Measurements from ENCODE around the gene SET. TPM values are rescaled to one million over a fixed set of nuclear protein-coding genes. Genes with fewer than 3 reads are reported as not detected.

Gene SET
- total and polyA plus RNA-seq, 5 donors: 86.1 to 210 (median 190) TPM

DNA sequence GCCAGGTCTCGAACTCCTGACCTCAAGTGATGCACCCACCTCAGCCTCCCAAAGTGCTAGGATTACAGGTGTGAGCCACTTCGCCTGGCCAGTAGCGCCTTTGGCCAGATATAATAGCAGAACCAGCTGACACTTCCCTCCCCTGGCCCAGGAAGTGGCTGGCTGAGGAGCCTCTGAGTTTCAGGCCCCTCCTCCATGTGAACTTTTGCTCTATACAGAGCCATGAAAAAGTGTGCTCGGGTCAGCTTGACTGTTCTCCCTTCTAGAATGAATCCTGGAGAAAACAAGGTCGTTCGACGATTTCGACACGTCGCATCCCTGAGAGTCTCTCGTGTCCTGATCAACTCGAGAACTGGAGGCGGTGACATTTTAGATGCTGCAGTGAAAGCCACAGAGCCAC is 43.6 kb downstream of the SET start:
- WGBS: 86% methylated on average over 13 of the region's 13 CpGs
- no peaks in the 10 kb centered on the region for H3K9me3 ChIP-seq (ENCODE audit: control insufficient read depth, low read length)
- H3K4me3 ChIP-seq (ENCODE audit: low read length): no peak overlapping the region
- DNase-seq (no peak), ATAC-seq (no peak)
- no peaks in the 10 kb centered on the region for H3K27me3 ChIP-seq (ENCODE audit: control insufficient read depth, insufficient read depth)
- intact Hi-C loops (cut with DNase I): no loop called here
- H3K4me1 ChIP-seq (ENCODE audit: control insufficient read depth, insufficient read depth, low read length): no peaks in the 10 kb centered on the region
- H3K27ac ChIP-seq (ENCODE audit: low read length): no peak overlapping the region

DNA sequence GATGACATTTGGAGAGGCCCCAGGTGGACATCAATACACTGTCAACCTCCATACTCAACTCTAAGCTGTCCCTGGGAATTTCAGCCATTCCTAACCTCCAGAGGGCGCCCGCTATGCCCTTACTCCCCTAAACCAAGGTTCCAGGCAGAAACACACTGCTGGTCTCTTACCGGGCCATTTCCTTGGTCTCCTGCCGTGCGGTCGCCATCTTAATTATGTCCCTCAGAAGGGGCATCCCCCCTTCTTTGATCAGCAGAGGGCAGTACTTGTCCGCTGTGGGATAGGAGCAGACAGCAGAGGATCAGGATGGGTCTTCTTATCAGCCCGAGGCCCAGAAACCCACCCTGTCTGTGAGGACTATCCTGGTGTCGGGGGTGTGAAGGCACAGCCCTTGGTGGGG is 44.2 kb downstream of the SET start:
- ATAC-seq (peak; percentile 56 to 82), DNase-seq (peak; percentile 73 to 84 (median 79))
- H3K4me1 ChIP-seq (ENCODE audit: control insufficient read depth, insufficient read depth, low read length): no peaks in the 10 kb centered on the region
- intact Hi-C loops (cut with DNase I): no loop called here
- peak overlapping the region; percentile 39 for H3K27ac ChIP-seq (ENCODE audit: low read length)
- WGBS: 24% methylated on average over 9 of the region's 9 CpGs
- no peaks in the 10 kb centered on the region for H3K9me3 ChIP-seq (ENCODE audit: control insufficient read depth, low read length)
- no peaks in the 10 kb centered on the region for H3K27me3 ChIP-seq (ENCODE audit: control insufficient read depth, insufficient read depth)
- H3K4me3 ChIP-seq (ENCODE audit: low read length): no peak overlapping the region

DNA sequence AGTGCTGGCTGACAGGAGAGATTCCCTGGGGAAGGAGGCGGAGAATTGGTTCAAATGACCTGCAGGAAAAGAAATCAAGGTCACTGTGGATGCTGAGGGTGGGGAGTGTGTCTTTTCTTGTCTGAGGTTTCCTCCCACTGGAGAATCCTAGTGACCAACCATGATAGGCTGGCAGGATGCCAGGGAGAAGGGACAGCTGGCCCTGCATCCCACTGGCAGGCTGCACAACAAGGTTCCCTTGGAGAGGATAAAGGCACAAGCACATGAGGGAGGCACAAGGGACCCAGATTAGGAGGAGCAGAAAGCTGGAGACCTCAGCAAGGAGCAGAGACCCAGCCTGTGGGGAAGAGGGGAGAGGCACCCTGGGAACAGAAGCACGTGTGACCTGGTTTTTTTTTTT is 46.4 kb downstream of the SET start:
- H3K27me3 ChIP-seq (ENCODE audit: control insufficient read depth, insufficient read depth): no peaks in the 10 kb centered on the region
- ATAC-seq (no peak), DNase-seq (no peak)
- WGBS: 74% methylated on average over 2 of the region's 2 CpGs
- no peak overlapping the region for H3K27ac ChIP-seq (ENCODE audit: low read length)
- intact Hi-C loops (cut with DNase I): no loop called here
- no peaks in the 10 kb centered on the region for H3K4me1 ChIP-seq (ENCODE audit: control insufficient read depth, insufficient read depth, low read length)
- no peaks in the 10 kb centered on the region for H3K9me3 ChIP-seq (ENCODE audit: control insufficient read depth, low read length)
- no peak overlapping the region for H3K4me3 ChIP-seq (ENCODE audit: low read length)

DNA sequence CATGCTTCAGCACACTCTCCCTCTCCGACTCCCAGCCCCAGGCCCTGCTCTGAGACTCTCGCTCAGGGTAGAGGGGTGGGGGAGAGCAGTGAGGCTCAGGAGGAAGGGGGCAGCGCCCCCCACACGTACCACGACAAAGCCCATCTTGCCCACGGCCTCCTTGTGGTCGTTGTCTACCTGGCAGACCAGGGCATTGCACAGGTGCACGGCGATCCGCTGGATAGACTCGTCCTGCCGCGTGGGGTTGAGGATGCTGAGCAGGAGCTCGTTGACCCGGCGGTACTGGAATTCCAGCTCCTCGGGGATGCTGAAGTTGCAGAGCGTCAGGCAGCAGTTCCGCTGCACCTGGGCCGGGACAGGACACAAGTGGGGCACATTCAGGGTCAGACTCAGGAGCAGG is 53.4 kb downstream of the SET start:
- Histone ChIP-seq H3K27ac (ENCODE audit: low read length) (no peak overlapping the region), H3K4me3 (ENCODE audit: low read length) (no peak overlapping the region), H3K9me3 (ENCODE audit: control insufficient read depth, low read length) (no peaks in the 10 kb centered on the region), H3K4me1 (ENCODE audit: control insufficient read depth, insufficient read depth, low read length) (no peaks in the 10 kb centered on the region), H3K27me3 (ENCODE audit: control insufficient read depth, insufficient read depth) (no peaks in the 10 kb centered on the region)
- intact Hi-C loops (cut with DNase I): no loop called here
- 83% methylated on average over 20 of the region's 20 CpGs for WGBS
- ATAC-seq (peak; percentile 26 to 43), DNase-seq (no peak)

DNA sequence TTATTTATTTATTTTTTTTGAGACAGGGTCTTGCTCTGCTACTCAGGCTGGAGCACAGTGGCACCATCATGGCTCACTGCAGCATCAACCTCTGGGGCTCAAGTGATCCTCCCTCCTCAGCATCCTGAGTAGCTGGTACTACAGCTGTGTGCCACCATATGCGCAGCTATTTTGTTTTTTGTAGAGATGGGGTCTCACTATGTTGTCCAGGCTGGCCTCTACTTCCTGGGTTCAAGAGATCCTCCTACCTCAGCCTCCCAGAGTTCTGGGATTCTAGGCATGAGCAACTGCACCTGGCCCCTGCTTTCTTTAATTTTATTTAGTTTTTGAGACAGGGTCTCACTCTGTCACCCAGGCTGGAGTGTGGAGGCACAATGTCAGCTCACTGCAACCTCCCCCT is 54.4 kb downstream of the SET start:
- WGBS: 100% methylated on average over 1 of the region's 1 CpG
- intact Hi-C loops (cut with DNase I): no loop called here
- DNase-seq (no peak), ATAC-seq (no peak)
- Histone ChIP-seq H3K9me3 (ENCODE audit: control insufficient read depth, low read length) (no peaks in the 10 kb centered on the region), H3K4me3 (ENCODE audit: low read length) (no peak overlapping the region), H3K27ac (ENCODE audit: low read length) (no peak overlapping the region), H3K4me1 (ENCODE audit: control insufficient read depth, insufficient read depth, low read length) (no peaks in the 10 kb centered on the region), H3K27me3 (ENCODE audit: control insufficient read depth, insufficient read depth) (no peaks in the 10 kb centered on the region)

Other genes with a start within 250 kb of the SET start
- gene ODF2, start 233.2 kb upstream of the SET start, total RNA-seq: 10 to 100 TPM; 13.8 to 15.4 (median 14.4) TPM
- 9.6 TPM for gene ODF2, start 233.2 kb upstream of the SET start, polyA plus RNA-seq
- gene GLE1, start 184.5 kb upstream of the SET start, total RNA-seq: 10 to 100 TPM; 15.7 to 19.3 (median 17.9) TPM
- gene GLE1, start 184.5 kb upstream of the SET start, polyA plus RNA-seq: 10.6 TPM
- 100 to 1,000 TPM; 269 to 312 (median 282) TPM for gene SPTAN1, start 136.6 kb upstream of the SET start, total RNA-seq
- 154 TPM for gene SPTAN1, start 136.6 kb upstream of the SET start, polyA plus RNA-seq
- 10 to 100 TPM; 13.5 to 25.6 (median 18.5) TPM for gene DYNC2I2, start 32.4 kb upstream of the SET start, total RNA-seq
- gene DYNC2I2, start 32.4 kb upstream of the SET start, polyA plus RNA-seq: 30.2 TPM
- 1 to 10 TPM; 4.7 to 8.7 (median 7.4) TPM for gene PKN3, start 13.3 kb downstream of the SET start, total RNA-seq
- gene PKN3, start 13.3 kb downstream of the SET start, polyA plus RNA-seq: 6.5 TPM
- gene ZDHHC12, start 34.9 kb downstream of the SET start, total RNA-seq: 10 to 100 TPM in 1 of 4 donors, 1 to 10 TPM in 3; 8.3 to 11.5 (median 9.4) TPM
- gene ZDHHC12, start 34.9 kb downstream of the SET start, polyA plus RNA-seq: 13.1 TPM
- 10 to 100 TPM; 40.6 to 56.8 (median 47.2) TPM for gene ZER1, start 82.7 kb downstream of the SET start, total RNA-seq
- 34.7 TPM for gene ZER1, start 82.7 kb downstream of the SET start, polyA plus RNA-seq
- gene TBC1D13, start 98.0 kb downstream of the SET start, total RNA-seq: 10 to 100 TPM; 15.8 to 20.8 (median 19.3) TPM
- 12.5 TPM for gene TBC1D13, start 98.0 kb downstream of the SET start, polyA plus RNA-seq
- gene ENDOG, start 129.3 kb downstream of the SET start, total RNA-seq: 10 to 100 TPM; 42.9 to 70.5 (median 56.6) TPM
- gene ENDOG, start 129.3 kb downstream of the SET start, polyA plus RNA-seq: 64.5 TPM
- gene SPOUT1, start 140.6 kb downstream of the SET start, total RNA-seq: 10 to 100 TPM; 13.4 to 22.1 (median 17.2) TPM
- 11.9 TPM for gene SPOUT1, start 140.6 kb downstream of the SET start, polyA plus RNA-seq
- gene KYAT1, start 192.7 kb downstream of the SET start, total RNA-seq: 10 to 100 TPM; 10.1 to 18.0 (median 14.0) TPM
- gene KYAT1, start 192.7 kb downstream of the SET start, polyA plus RNA-seq: 14.7 TPM
- 10 to 100 TPM; 22.5 to 49.8 (median 26.3) TPM for gene LRRC8A, start 192.9 kb downstream of the SET start, total RNA-seq
- 28.3 TPM for gene LRRC8A, start 192.9 kb downstream of the SET start, polyA plus RNA-seq
- gene PHYHD1, start 231.8 kb downstream of the SET start, total RNA-seq: 10 to 100 TPM; 30.4 to 64.4 (median 38.0) TPM
- 57.8 TPM for gene PHYHD1, start 231.8 kb downstream of the SET start, polyA plus RNA-seq